Activated effector memory CD4-positive, alpha-beta T cell treated with anti-CD3 and anti-CD28 coated beads, Interleukin-2, amount 50 U/mL, for 16 hours (primary cell): ENCODE data around the gene PIGS.
"Not testable (repeated sequence)": the region's sequence is repeated elsewhere in the genome, so short reads cannot be mapped to it uniquely, and the experiment has no call there.

Experiments used
- DNase-seq: peaks from one replicate; pipeline ENCODE4 v3.0.0-alpha.2; 2020

Gene PIGS

GRCh38 chr17:28528327-28529012 is 42.9 kb downstream of the PIGS start:
- DNase-seq: no peak

GRCh38 chr17:28527859-28528258 is 43.5 kb downstream of the PIGS start:
- no peak for DNase-seq

GRCh38 chr17:28527181-28527681 is 44.1 kb downstream of the PIGS start:
- no peak for DNase-seq

- DNase-seq: no peak
These were observed 44.9 kb downstream of the PIGS start for GRCh38 chr17:28526381-28526780.

GRCh38 chr17:28524476-28525424 is 46.6 kb downstream of the PIGS start:
- DNase-seq: no peak

GRCh38 chr17:28523876-28524275 is 47.4 kb downstream of the PIGS start:
- DNase-seq: no peak

GRCh38 chr17:28523186-28523585 is 48.1 kb downstream of the PIGS start:
- DNase-seq: no peak

- DNase-seq: not testable (repeated sequence)
These were observed 49.0 kb downstream of the PIGS start for GRCh38 chr17:28522281-28522680.

GRCh38 chr17:28521311-28522085 is 49.8 kb downstream of the PIGS start:
- no peak for DNase-seq

- DNase-seq: no peak
These were observed 50.6 kb downstream of the PIGS start for GRCh38 chr17:28520687-28521086.

GRCh38 chr17:28519236-28519635 is 52.1 kb downstream of the PIGS start:
- DNase-seq: no peak

- DNase-seq: no peak
These were observed 52.7 kb downstream of the PIGS start for GRCh38 chr17:28518578-28518977.

- DNase-seq: no peak
These were observed 53.2 kb downstream of the PIGS start for GRCh38 chr17:28518132-28518531.

- no peak for DNase-seq
These were observed 55.8 kb downstream of the PIGS start for GRCh38 chr17:28515518-28515917.

GRCh38 chr17:28514561-28515002 is 56.7 kb downstream of the PIGS start:
- no peak for DNase-seq

GRCh38 chr17:28513476-28513875 is 57.8 kb downstream of the PIGS start:
- no peak for DNase-seq

GRCh38 chr17:28511858-28512461 is 59.4 kb downstream of the PIGS start:
- no peak for DNase-seq

GRCh38 chr17:28509789-28510188 is 61.5 kb downstream of the PIGS start:
- DNase-seq: no peak

- DNase-seq: no peak
These were observed 63.1 kb downstream of the PIGS start for GRCh38 chr17:28508211-28508724.

- no peak for DNase-seq
These were observed 63.6 kb downstream of the PIGS start for GRCh38 chr17:28507567-28508203.

- no peak for DNase-seq
These were observed 64.4 kb downstream of the PIGS start for GRCh38 chr17:28506763-28507487.
